ENCODE data around the gene ELMO1. TPM values are rescaled to one million over a fixed set of nuclear protein-coding genes. Genes with fewer than 3 reads are reported as not detected.

ELMO1 gene
- total and polyA plus RNA-seq, 2 experiments from 2014 or later, result 6.5 to 24.9 TPM

- no peak overlapping the region for H3K27ac ChIP-seq (ENCODE audit: low read depth)
- Mint-ChIP-seq H3K27me3 (ENCODE audit: insufficient read depth, low read depth, poor library complexity) (peaks cover 2% of the 10 kb centered on the region), H3K9me3 (peaks cover 6% of the 10 kb centered on the region), H3K36me3 (ENCODE audit: low read depth) (peaks cover 6% of the 10 kb centered on the region), H3K4me3 (no peak overlapping the region), H3K27ac (no peak overlapping the region), H3K4me1 (peaks cover 10% of the 10 kb centered on the region)
- no peaks in the 10 kb centered on the region for H3K36me3 ChIP-seq (ENCODE audit: insufficient read depth)
- ATAC-seq (no peak), DNase-seq (ENCODE audit: low spot score) (no peak)
- no peaks in the 10 kb centered on the region for H3K27me3 ChIP-seq (ENCODE audit: insufficient read depth)
- H3F3A ChIP-seq (replicated peaks; ENCODE audit: low read depth), result no peaks in the 10 kb centered on the region
- no peak overlapping the region for H3K4me2 ChIP-seq
- no peaks in the 10 kb centered on the region for H3K79me2 ChIP-seq (replicated peaks; ENCODE audit: insufficient read depth)
- no peak overlapping the region for H2AFZ ChIP-seq
- H3K9me2 ChIP-seq (ENCODE audit: insufficient read depth), result no peaks in the 10 kb centered on the region
- no peak overlapping the region for H3K4me3 ChIP-seq
- H3K4me1 ChIP-seq (ENCODE audit: insufficient read depth), result 0 out of 2 replicates have a peak, but pooled peaks cover 6% of the 10 kb centered on the region
- no peaks in the 10 kb centered on the region for H4K20me1 ChIP-seq (replicated peaks; ENCODE audit: insufficient read depth)
- TF ChIP-seq EZH2phosphoT487 (IDR thresholded peaks at IDR 0.05; ENCODE audit: unreplicated experiment), result no peak
- no peak for TF ChIP-seq CTCF (conservative IDR thresholded peaks at IDR 0.05; ENCODE audit: low read depth in 2 of 2)
- TF ChIP-seq, protein P1, sequence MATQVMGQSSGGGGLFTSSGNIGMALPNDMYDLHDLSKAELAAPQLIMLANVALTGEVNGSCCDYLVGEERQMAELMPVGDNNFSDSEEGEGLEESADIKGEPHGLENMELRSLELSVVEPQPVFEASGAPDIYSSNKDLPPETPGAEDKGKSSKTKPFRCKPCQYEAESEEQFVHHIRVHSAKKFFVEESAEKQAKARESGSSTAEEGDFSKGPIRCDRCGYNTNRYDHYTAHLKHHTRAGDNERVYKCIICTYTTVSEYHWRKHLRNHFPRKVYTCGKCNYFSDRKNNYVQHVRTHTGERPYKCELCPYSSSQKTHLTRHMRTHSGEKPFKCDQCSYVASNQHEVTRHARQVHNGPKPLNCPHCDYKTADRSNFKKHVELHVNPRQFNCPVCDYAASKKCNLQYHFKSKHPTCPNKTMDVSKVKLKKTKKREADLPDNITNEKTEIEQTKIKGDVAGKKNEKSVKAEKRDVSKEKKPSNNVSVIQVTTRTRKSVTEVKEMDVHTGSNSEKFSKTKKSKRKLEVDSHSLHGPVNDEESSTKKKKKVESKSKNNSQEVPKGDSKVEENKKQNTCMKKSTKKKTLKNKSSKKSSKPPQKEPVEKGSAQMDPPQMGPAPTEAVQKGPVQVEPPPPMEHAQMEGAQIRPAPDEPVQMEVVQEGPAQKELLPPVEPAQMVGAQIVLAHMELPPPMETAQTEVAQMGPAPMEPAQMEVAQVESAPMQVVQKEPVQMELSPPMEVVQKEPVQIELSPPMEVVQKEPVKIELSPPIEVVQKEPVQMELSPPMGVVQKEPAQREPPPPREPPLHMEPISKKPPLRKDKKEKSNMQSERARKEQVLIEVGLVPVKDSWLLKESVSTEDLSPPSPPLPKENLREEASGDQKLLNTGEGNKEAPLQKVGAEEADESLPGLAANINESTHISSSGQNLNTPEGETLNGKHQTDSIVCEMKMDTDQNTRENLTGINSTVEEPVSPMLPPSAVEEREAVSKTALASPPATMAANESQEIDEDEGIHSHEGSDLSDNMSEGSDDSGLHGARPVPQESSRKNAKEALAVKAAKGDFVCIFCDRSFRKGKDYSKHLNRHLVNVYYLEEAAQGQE (IDR thresholded peaks at IDR 0.05; ENCODE audit: unreplicated experiment), result no peak
- TF ChIP-seq POLR2AphosphoS5 (IDR thresholded peaks at IDR 0.05; ENCODE audit: low read depth), result no peak
- TF ChIP-seq JUNB (IDR thresholded peaks at IDR 0.05; ENCODE audit: unreplicated experiment), result no peak
- TF ChIP-seq, protein P2, sequence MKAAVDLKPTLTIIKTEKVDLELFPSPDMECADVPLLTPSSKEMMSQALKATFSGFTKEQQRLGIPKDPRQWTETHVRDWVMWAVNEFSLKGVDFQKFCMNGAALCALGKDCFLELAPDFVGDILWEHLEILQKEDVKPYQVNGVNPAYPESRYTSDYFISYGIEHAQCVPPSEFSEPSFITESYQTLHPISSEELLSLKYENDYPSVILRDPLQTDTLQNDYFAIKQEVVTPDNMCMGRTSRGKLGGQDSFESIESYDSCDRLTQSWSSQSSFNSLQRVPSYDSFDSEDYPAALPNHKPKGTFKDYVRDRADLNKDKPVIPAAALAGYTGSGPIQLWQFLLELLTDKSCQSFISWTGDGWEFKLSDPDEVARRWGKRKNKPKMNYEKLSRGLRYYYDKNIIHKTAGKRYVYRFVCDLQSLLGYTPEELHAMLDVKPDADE (IDR thresholded peaks at IDR 0.05), result no peak
- no peak for TF ChIP-seq ZNF114 (CRISPR knock-in tag; IDR thresholded peaks at IDR 0.05)
- TF ChIP-seq NANOG (IDR thresholded peaks at IDR 0.05; ENCODE audit: borderline replicate concordance), result no peak
- TF ChIP-seq EZH2 (IDR thresholded peaks at IDR 0.05; ENCODE audit: low read depth, unreplicated experiment), result no peak
- TF ChIP-seq CREB1 (CRISPR knock-in tag; IDR thresholded peaks at IDR 0.05; ENCODE audit: low read depth), result no peak
- TF ChIP-seq, protein P3, sequence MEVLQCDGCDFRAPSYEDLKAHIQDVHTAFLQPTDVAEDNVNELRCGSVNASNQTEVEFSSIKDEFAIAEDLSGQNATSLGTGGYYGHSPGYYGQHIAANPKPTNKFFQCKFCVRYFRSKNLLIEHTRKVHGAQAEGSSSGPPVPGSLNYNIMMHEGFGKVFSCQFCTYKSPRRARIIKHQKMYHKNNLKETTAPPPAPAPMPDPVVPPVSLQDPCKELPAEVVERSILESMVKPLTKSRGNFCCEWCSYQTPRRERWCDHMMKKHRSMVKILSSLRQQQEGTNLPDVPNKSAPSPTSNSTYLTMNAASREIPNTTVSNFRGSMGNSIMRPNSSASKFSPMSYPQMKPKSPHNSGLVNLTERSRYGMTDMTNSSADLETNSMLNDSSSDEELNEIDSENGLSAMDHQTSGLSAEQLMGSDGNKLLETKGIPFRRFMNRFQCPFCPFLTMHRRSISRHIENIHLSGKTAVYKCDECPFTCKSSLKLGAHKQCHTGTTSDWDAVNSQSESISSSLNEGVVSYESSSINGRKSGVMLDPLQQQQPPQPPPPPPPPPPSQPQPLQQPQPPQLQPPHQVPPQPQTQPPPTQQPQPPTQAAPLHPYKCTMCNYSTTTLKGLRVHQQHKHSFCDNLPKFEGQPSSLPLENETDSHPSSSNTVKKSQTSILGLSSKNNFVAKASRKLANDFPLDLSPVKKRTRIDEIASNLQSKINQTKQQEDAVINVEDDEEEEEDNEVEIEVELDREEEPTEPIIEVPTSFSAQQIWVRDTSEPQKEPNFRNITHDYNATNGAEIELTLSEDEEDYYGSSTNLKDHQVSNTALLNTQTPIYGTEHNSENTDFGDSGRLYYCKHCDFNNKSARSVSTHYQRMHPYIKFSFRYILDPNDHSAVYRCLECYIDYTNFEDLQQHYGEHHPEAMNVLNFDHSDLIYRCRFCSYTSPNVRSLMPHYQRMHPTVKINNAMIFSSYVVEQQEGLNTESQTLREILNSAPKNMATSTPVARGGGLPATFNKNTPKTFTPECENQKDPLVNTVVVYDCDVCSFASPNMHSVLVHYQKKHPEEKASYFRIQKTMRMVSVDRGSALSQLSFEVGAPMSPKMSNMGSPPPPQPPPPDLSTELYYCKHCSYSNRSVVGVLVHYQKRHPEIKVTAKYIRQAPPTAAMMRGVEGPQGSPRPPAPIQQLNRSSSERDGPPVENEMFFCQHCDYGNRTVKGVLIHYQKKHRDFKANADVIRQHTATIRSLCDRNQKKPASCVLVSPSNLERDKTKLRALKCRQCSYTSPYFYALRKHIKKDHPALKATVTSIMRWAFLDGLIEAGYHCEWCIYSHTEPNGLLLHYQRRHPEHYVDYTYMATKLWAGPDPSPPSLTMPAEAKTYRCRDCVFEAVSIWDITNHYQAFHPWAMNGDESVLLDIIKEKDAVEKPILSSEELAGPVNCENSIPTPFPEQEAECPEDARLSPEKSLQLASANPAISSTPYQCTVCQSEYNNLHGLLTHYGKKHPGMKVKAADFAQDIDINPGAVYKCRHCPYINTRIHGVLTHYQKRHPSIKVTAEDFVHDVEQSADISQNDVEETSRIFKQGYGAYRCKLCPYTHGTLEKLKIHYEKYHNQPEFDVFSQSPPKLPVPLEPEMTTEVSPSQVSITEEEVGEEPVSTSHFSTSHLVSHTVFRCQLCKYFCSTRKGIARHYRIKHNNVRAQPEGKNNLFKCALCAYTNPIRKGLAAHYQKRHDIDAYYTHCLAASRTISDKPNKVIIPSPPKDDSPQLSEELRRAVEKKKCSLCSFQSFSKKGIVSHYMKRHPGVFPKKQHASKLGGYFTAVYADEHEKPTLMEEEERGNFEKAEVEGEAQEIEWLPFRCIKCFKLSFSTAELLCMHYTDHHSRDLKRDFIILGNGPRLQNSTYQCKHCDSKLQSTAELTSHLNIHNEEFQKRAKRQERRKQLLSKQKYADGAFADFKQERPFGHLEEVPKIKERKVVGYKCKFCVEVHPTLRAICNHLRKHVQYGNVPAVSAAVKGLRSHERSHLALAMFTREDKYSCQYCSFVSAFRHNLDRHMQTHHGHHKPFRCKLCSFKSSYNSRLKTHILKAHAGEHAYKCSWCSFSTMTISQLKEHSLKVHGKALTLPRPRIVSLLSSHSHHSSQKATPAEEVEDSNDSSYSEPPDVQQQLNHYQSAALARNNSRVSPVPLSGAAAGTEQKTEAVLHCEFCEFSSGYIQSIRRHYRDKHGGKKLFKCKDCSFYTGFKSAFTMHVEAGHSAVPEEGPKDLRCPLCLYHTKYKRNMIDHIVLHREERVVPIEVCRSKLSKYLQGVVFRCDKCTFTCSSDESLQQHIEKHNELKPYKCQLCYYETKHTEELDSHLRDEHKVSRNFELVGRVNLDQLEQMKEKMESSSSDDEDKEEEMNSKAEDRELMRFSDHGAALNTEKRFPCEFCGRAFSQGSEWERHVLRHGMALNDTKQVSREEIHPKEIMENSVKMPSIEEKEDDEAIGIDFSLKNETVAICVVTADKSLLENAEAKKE (CRISPR knock-in tag; IDR thresholded peaks at IDR 0.05), result no peak
- no peak for TF ChIP-seq STAT1 (IDR thresholded peaks at IDR 0.05; ENCODE audit: unreplicated experiment)
- TF ChIP-seq ZNF331 (CRISPR knock-in tag; IDR thresholded peaks at IDR 0.05; ENCODE audit: low read depth), result no peak
Measured at GRCh38 chr7:37417107-37417474, 31.6 kb downstream of the ELMO1 start.

Measured in GM23338 (cell line).